ENCODE measurements around the gene CHIA.

Gene CHIA

DNA sequence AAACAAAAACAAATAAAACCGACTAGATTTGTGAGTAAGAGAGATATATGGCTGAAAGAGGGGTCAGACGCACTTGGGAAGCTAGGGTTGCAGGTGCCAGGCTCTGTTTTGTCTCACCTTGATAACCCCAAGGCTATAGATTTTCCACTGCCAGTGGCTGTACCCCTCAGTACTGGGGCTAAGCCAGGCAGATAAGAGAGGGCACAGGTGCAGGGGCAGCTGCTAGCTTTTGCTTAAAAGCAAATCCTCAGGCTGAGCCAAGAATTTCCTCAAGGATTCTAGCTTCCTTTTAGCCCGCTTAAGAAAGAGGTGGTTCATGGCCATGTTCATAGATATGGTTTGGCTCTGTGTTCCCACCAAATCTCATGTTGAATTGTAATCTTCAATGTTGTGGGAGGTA lies 79.0 kb downstream of the CHIA start:
- no peak for ATAC-seq (ENCODE audit: insufficient read depth, low read depth)
- no peaks in the 10 kb centered on the region for H3K9me3 ChIP-seq (ENCODE audit: insufficient read depth, low read length, severe bottlenecking)
- H2AFZ ChIP-seq (ENCODE audit: low read depth, low read length), result no peak overlapping the region
- H3K4me2 ChIP-seq (ENCODE audit: insufficient read depth, low read length), result no peak overlapping the region
- H3K79me2 ChIP-seq (ENCODE audit: insufficient read depth, low read length), result no peaks in the 10 kb centered on the region
- TF ChIP-seq EZH2 (IDR thresholded peaks at IDR 0.05; ENCODE audit: borderline replicate concordance, low read depth, low read length, severe bottlenecking), result no peak
- TF ChIP-seq, protein P1, sequence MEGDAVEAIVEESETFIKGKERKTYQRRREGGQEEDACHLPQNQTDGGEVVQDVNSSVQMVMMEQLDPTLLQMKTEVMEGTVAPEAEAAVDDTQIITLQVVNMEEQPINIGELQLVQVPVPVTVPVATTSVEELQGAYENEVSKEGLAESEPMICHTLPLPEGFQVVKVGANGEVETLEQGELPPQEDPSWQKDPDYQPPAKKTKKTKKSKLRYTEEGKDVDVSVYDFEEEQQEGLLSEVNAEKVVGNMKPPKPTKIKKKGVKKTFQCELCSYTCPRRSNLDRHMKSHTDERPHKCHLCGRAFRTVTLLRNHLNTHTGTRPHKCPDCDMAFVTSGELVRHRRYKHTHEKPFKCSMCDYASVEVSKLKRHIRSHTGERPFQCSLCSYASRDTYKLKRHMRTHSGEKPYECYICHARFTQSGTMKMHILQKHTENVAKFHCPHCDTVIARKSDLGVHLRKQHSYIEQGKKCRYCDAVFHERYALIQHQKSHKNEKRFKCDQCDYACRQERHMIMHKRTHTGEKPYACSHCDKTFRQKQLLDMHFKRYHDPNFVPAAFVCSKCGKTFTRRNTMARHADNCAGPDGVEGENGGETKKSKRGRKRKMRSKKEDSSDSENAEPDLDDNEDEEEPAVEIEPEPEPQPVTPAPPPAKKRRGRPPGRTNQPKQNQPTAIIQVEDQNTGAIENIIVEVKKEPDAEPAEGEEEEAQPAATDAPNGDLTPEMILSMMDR (IDR thresholded peaks at IDR 0.05; ENCODE audit: borderline replicate concordance, extremely low read depth, low read length, poor library complexity, severe bottlenecking), result no peak
- no peak overlapping the region for H3K4me3 ChIP-seq (ENCODE audit: low read depth in 1 of 2, low read length in 2 of 2)
- H3K4me1 ChIP-seq (ENCODE audit: insufficient read depth, low read length), result no peaks in the 10 kb centered on the region
- no peak overlapping the region for H3K9ac ChIP-seq (ENCODE audit: low read depth, low read length)
- no peak for DNase-seq
- H3K27me3 ChIP-seq (ENCODE audit: insufficient read depth, low read length, poor library complexity), result no peaks in the 10 kb centered on the region
- no peak overlapping the region for H3K27ac ChIP-seq (ENCODE audit: low read length)
- no peaks in the 10 kb centered on the region for H4K20me1 ChIP-seq (ENCODE audit: insufficient read depth, low read length)
- no peaks in the 10 kb centered on the region for H3K36me3 ChIP-seq (ENCODE audit: insufficient read depth, low read length)
